Stimulated activated CD8-positive, alpha-beta memory T cell treated with anti-CD3 and anti-CD28 coated beads, Interleukin-4, amount 100 ng/mL, for 4 hours (primary cell): ENCODE results near the gene NKD1.

Experiments used
- DNase-seq, 2 donors: peaks; one replicate each; pipeline ENCODE4 v3.0.0-alpha.2; 2020; ENCODE audit warnings: low read depth in 2 of 2, low spot score in 1 of 2

The NKD1 gene

DNA sequence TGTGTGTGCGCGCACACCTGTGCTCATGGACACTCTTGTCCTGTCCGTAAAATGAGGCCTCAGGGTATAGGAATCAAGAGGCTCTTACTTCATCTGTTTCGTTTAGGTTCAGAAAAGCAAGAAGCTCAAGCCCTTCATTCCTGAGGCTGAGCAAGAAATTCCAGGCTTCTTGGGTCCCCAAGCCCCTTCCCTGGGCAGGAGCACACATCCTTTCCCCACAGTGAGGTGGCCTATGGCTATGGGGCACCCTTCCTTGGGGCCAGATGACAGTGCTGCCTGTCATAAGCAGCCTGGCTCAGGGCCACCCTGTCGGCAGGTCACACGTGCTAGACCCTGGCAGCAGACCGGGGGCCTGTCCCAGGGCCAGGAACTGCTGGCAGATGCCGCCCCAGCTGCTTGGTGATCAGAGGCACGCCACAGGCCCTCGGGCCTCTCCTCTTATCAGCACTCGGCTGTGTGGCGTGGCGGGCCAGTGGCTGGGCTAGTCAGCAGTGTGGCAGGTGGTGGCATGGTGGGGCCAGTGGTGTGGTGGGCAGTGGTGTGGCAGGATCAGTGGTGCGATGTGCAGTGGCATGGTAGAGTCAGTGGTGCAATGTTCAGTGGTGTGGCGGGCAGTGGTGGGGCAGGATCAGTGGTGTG lies 50.2 kb downstream of the NKD1 start:
- DNase-seq = no peak

DNA sequence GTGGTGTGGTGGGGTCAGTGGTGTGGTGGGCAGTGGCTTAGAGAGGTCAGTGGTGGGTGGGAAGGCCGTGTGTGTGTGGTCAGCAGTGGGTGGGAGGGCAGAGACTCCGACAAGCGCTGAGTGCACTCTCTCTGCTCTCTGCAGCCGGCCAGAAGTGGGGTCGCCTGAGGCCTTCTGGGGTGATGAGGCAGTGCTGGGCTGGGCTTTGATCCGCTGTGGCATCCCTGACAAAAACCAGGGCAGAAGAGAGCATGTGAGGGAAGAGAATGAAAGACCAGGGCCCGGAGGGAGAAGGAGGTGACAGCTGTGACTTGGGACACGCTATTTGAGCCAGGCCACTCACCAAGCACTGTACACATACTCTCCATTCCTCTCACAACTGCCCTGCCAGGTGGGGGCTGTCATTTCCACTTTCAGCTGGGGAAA lies 50.8 kb downstream of the NKD1 start:
- no peak for DNase-seq

DNA sequence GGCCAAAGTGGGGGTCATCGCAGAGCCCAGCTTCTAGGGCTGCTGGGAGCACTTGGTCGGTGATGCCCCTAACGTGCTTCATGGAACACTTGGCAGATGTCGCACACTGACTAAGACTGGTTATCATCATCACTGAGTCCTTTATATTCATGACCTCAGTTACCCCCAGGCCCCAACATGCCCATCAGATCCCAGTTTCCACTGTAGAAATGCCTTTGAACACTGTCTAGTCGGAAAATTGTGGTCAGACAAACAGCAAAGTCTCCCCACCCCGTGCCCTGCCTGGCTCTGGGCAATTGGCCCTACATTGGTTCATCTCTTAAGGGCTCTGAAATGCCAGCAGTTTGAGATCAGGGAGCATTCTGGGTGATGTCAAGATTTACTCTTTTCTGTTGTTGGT lies 51.3 kb downstream of the NKD1 start:
- DNase-seq = no peak

DNA sequence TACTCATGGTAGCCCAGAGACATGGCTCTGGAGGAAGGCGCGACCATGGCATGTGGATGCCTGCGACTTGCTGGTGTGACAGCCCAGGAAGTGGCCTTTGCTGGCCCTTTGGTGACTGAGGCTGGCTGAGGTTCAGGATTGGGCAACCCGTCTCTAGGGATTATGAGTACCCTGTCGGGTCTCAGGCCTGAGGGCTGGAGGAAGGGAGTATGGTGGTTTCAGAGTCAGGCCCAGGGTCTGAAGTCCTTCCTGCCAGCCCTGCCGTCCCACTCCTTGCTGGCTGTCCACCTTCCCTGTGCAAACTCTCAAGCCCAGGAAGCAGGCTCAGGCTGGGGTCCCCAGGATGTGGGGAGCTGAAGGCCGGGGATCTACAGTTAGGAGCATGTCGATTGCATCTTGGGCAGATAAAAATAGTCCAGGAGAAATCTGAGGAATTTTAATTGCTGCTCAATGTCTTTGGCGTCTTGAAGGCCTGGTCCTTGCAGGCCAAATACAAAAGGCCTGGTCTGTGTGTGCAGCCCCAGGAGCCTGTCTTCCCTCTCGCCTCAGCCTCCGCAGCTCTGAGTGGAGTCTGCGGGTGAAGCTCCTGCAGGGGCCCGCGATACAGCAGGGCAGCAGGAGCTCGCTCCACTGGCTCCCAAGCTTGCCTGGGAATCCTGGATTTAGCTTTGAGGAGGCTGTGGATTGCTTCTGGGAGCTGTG lies 52.5 kb downstream of the NKD1 start:
- no peak for DNase-seq

DNA sequence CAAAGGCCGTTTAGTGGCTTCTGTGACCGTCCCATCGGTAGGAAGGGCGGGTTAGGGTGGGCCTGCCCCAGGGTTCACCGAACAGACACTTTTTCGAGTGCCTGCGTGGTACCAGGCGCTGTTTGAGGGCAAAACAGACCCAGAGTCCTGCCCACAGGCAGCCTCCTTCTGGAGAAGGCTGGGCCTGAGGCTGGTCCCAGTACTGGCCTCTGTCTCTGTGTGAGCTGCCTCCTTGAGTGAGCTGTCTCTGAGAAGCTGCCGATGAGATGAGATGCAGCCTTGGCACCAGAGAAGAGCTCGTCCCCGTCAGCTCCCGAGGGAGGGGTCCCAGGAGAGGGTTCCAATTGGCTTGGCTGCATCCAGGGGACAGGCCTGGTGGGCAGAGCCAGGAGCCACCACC lies 53.1 kb downstream of the NKD1 start:
- no peak for DNase-seq

DNA sequence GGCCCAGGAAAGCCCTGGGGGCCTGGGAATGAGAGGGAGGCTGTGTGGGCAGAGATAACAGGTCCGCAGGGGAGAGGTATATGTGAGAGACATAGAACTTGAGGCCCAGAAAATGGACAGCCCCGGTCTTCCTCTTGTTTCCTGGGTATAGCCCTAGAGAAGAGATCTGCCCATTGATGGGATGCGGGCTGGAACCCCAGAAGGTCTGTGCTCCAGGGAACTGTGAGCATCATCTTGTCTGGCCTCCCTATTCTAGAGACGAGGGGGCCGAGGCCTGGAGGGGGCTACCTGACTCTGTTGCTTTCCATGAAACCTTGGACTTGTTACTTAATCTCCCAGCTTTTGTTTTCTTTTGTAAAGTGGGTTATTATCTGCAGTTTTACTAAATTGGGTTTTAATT lies 53.9 kb downstream of the NKD1 start:
- no peak for DNase-seq

DNA sequence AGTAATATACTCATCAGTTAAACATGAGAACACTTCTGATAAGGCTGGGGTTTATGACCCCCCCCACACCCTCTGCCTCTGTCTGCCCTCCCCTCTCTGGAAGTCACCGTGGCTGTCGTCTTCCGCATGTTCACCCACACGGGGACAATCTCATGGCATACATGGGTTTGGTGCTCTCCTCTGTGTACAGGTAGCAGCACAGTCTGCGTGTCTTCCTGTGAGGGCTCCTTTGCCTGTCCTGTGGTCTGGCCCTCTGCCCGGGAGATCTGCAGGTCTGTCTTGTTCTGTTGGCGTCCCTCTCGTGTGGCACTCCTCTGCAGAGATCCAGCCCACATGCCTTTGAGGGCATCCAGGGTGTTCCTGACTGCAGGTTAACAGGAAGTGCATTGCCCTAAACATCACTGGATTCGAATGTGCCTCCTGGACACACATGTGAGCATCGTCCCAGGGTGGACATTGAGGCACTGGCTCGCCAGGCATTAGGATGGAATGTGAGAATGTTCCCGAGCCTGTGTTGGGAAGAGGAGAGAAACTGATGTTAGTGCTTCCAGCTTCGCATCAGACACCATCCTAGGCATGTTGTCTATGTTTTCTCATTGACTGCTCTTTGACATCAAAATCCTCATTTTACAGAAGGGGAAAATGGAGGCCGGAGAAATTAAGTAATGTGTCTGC lies 54.5 kb downstream of the NKD1 start:
- no peak for DNase-seq

DNA sequence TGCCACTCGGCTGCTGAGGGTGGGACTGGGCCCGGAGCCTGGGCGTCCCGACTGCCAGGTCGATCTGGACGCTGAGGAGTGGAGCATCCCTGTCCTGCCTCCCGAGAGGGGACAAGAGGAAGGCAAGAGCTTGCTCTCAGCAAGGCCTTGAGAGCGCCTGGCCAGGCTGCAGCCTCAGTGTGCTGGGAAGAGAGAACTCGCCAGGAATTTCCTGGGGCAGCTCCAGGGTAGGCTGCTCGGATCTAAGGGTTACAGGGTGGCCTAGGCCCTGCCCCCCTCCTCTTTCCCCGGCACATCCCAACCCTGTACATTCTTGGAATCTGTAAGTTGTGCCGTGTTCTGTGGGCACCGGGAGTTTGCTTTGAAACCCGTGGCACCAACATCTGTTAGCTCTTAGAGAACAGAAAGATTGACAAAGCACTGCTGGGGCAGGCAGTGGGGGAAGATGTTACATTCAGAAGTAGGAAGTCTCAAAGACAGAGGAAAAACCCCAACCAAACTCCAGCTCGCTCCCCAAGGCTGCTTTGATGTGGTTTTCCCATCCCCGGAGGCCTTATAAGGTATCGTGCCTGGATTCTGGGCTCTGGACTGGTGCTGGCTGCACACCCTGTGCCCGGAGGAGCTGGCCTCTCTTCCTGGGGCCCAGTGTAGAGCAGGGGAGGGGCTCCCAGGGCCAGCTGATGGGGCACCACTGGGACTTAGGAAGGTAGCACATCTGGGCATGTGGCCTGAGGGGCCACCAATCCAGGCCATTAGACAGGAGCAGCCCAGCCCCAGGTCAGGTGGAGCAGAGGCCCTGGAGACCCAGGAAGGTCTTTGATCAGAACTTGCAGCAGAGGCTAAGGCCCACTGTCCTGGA lies 55.2 kb downstream of the NKD1 start:
- no peak for DNase-seq

DNA sequence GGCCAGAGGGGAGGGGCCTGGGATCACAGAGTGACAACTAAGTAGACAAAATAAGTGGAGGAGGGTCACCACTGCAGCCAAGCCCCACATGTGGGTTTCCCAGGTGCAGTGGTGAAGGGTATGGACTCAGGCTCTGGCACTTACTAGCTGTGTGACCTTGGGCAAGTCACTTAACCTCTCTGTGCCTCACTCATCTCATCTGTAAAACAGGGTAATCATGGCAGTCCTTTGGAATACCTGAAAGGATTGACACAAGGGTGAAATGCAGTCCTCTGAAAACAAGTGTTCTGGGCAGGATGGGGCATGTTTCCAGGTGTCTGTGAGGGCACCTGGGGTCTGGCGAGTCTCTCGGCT lies 55.8 kb downstream of the NKD1 start:
- no peak for DNase-seq

DNA sequence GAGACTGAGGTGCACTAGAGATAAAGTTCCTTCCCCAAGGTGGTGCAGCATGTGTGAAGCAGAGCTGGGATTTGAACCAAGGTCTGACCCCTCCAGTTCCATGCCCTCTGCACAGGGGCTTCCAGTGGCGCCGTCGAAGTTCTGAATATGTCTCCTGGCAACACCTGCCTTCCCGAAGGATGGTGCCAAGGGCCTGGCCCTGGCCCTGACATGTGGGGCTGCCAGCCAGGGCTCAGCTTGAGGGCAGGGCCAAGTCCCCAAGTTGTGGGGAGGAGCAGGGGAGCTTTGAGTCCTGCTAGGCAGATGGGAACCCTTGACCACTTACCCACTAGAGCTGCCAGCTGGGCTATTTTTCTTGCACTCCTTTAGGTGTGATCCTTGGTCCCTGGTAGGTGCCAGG lies 56.4 kb downstream of the NKD1 start:
- no peak for DNase-seq

DNA sequence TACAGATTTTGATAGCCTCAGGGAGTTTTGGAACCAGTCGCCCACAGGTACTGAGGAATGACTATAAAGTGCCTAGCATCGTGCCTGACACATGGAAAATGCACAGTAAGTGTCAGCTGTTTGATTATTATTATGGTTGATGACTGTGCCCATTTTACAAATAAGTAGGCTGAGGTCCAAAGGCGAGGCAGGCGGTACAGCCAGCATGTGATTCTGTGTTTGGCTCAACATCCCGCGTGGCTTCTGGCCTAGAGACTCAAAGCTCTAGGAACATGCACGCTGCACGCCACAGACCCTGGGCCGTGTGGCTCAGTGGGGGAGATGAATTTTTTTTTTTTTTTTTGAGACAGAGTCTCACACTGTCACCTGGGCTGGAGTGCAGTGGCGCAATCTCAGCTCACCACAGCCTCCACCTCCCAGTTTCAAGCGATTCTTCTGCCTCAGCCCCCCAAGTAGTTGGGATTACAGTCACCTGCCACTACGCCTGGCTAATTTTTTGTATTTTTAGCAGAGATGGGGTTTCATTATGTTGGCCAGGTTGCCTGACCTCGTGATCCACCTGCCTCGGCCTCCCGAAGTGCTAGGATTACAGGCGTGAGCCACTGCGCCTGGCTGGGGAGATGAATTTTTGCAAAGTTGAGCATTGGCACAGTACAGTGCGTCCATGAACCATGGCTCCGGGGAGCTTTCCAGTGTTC lies 57.7 kb downstream of the NKD1 start:
- DNase-seq = no peak

DNA sequence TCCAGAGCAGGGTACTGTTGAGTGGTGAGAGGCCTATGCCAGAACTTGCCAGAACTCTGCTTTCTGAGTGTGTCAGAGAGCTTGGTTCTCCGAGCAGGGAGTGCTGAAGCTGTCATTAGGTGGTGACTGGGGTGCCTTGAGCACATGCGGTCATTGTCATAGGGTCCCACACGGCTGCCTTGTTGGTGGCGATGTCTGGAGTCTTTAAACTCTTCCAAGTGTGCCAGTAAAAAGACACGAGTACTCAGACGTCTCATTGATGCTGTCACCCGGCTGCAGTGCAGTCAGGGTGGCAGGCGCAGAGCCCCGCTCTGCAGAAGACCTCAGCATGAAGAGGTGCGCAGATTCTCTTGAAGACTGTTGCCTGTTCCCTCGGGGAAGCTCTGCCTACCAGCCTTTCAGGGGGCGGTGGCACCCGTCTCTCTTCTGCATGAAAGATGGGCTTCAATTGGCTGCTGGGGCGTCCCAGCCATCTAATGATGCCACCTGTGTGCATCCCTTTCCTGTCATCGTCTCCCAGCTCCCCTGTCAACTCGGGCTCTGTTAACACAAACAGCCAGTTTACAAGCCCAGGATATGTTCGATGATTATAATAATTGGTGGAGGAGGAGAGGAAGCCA lies 58.3 kb downstream of the NKD1 start:
- DNase-seq = no peak

DNA sequence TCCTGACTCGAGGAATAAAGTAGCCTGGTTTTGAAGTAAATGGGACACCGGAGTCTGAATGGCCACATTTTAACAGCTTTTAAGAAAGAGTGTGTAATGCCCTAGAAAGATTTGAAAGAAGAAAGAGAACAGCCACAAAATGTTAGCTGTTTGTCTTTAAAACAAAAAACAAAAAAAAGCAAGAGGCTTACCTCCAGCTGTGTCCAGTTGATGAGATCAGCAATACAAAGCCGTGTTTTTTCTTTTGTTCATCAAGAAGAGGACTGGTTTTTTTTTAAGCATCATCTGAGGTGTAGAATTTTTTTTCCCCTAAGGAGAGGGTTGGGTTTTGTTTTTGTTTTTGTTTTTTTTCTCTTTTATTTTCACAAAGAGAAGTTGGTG lies 58.8 kb downstream of the NKD1 start:
- no peak for DNase-seq

DNA sequence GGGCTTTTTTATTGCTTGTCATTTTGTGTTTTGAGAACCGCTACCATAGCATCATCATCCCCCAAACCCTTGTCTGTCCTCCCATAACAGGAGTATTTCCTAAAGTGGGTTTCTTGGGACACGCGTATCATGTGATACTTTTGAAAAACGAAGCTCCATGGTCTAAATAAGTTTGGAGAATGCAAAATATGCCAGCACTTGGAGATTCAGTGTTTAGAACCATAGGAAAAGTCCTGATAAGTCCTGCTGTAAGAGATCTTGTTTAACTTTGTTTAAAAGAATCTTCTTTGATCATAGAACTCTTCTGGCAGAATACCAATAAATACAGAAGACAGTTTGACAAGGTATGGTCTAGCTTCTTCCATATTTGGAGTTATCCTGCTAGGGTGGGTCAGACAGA lies 59.3 kb downstream of the NKD1 start:
- no peak for DNase-seq

DNA sequence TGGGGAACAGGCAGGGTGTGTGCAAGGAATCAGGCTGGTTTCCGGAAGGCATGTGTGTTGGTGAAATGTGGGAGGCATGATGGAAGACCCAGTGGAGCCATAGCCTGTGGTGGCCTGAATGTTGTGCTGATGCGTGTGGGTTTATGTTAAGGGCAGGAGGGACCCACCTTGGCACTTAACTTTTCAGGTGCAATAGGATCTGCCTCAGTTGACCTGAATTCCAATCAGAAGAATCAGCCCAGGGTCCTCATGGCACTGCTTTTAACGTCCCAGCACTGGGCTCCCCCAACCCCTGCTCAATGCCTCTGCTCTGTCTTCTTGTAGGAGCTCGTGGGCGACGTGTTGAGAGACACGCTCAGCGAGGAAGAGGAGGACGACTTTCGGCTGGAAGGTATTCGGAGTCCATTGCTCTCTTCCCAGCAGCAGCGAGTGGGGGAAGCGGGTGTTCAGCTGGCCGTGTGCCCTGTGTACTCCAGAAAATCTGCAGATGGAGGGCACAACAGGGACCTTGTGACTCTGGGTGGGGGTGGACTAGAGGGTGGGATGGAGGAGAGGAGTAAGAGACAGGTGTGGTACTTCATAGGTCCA lies 59.9 kb downstream of the NKD1 start:
- DNase-seq = no peak

DNA sequence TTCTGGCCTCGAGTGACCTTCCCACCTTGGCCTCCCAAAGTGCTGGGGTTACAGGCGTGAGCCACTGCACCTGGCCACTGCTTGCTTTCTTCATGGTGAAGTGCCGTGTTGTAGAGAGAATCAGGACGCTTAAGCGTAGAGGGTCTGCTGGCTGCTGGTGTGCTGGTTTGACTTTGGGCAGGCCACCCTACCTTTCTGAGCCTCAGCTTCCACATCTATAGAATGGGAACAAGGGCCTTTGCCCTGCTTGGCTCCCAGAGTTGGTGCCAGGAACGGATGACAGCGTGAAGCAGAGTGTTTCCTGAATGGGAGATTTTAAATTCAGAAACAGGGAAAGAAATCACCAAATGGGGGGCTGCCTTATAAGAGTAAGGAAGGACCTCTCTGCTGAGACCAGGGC lies 60.9 kb downstream of the NKD1 start:
- DNase-seq = no peak

DNA sequence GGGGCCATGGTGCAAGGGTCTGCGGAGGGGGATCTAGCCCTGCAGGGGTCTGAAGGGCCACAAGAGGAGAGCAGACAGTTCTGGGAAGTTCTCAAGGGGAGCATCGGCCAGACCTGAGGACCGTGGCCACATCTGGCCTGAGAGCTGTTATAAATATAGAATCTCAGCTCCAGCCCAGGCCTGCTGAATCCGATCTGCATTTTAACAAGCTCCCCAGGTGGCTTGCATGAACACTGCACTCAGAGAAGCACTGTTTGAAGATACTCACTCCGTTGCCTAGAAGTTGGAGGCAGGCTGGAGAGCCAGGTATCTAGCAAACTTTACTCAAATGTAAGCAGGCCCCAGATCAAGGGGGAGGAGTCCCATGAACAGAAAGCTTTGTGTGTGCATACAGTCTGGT lies 61.3 kb downstream of the NKD1 start:
- DNase-seq = no peak

DNA sequence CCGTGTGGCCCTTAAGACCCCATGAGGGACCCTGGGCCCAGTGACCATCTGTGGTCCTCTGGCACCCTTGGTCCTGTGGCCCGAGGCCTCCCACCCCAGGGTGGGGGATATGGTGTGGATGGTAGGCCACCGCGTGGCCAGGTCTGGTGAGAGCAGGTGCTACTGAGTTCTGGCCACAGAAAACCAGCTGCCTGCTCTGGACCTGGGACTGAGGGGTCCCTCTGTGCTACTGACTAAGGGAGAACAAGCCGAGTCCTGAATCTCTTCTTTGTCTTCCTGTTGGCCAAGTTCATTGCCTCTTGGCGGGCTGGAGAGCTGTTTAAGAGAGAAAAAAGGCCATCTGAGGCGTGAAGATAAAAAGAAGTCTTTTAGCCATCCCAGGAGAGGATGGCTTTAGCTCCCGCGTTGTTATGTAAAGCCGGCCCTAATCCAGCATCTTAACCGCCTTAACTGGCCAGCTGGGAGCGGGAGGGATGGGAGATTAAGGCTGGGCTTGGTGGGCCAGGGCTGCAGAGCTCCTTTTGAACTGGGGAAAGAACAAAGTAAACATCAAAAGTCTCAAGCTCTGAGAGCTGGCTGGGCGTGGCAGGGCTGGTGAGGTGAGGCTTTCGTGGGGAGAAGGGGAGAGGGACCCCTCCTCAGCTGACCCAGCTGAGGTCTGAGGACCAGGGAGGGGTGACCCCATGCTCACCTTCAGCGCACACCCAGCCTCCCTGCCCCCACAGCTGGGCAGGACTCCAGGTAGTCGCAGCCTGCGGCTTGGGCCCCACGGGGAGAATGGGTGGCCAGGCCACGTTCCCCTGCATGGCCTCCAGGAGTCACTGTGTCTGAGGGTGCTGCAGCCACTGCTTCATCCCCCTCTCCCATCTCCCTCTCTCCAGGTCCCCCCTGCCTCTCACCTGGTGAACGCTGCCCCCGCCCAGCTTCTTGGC lies 62.4 kb downstream of the NKD1 start:
- DNase-seq = no peak

DNA sequence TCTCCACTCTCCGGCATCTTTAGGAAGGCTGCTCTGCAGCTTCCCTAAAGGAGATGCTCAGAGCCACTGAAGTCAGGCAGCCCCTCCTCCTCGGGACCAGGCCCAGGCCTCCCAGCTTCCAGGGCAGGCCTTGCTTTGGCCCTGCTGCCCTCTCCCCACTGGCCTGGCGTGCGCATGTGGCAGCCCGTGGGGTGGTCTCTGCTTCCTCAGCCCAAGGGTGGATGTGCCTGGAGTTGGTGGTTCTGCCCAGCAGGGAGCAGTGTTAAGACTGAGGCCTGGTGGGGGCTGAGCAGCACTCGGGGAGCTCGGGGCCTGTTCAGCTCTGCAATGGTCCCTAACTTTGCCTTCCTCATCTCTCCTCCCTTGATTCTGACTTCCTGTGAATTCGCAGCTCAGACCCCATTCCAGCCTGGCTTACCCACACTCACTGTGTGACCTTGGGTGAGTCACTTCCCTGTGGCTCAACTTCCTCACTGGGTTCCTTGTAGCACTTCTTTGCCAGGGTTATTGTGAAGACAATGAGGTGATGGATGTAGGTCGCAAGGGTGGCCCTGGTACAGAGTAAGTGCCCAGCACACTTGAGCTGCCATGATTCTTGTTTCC lies 63.2 kb downstream of the NKD1 start:
- DNase-seq = no peak
